ENCODE data around the gene CDH4.

Gene CDH4

DNA sequence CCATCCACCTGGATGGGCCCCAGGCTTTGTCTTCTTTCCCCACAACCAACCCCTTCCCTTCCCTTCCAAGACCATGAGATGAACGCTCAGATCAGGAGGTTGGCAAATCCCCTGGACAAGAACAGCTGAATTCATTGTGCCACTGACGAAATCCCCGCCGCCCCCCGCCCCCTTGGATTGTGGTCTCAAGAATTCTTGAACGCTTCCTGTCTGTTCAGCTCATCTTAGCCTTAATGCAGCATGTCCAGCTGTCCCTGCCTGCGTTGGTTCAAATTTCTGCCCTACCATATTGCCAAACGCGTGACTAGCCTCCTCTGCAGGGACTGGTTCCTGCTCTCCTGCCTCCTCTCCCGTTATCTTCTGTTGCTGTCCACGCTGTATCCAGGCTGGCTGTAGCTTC is 133.2 kb downstream of the CDH4 start:
- CTCF ChIA-PET: no interaction called here

DNA sequence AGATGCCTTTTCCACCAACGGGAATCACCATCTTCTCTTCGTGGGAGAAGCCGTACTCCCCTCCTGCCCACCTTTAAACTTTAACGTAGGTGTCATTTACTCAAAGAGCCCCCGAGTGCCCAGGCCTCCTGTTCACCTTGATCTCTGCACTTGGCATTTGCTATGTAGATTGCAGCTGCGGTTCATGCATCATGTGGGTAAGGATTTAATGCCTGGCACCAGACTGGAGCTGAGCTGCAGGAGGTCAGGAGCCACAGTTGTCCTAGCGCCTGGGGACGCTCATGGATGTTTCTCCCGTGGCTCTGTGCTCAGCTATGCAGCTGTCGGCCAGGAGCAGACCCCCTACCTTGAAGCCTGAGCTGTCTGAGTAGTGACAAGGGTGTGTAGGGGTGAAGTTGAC is 133.7 kb downstream of the CDH4 start:
- H3K4me3 ChIP-seq (ENCODE audit: low read depth, low read length): no peak overlapping the region
- no peak for DNase-seq (ENCODE audit: low read depth, low spot score)
- ChIA-PET POLR2A (no interaction called here), CTCF (no interaction called here)
- TF ChIP-seq CTCF (IDR thresholded peaks at IDR 0.05; ENCODE audit: insufficient read depth, low read length, missing control alignments): no peak

More for the DNA sequence above, 133.2 kb downstream of the CDH4 start:
- TF ChIP-seq CTCF (IDR thresholded peaks at IDR 0.05; ENCODE audit: insufficient read depth, low read length, missing control alignments): no peak
- POLR2A ChIA-PET: no interaction called here
- no peak for DNase-seq (ENCODE audit: low read depth, low spot score)
- no peak overlapping the region for H3K4me3 ChIP-seq (ENCODE audit: low read depth, low read length)

DNA sequence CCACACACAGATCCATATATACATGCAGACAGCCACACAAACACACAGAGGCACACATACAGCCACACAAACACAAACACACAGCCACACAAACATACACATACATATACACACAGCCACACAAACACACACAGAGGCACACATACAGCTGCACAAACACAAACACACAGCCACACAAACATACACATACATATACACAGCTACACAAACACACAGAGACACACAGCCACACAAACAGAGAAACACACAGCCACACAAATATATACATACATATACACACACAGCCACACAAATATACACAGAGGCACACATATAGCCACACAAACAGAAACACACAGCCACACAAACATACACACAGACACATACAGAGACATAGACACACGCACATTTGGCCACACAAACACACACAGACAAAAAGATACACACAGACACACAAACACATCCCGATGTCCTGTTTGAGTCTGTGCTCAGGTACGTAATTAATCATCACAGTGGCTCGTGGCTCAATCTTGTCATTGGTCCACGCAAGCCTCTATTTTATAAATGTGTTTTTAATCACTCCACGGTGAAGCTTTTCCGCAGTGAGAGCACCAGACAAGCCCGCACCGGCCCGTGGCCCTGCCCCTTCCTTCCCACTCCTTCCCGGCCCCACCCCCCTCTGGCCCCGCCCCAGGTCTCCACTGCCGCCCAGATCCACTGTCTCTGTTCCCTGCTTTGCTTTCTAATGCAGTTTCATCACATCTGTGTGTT is 135.3 kb downstream of the CDH4 start:
- peak overlapping the region; percentile 10; the same call in 1 of the 2 replicates for H3K4me3 ChIP-seq (ENCODE audit: low read depth, low read length)
- ChIA-PET CTCF (interaction anchor here (1.0 kb wide), 1 partner anchor 158 kb away, joined by 3 read pairs; no protein-coding TSS in a partner anchor), POLR2A (no interaction called here)
- no peak for TF ChIP-seq CTCF (IDR thresholded peaks at IDR 0.05; ENCODE audit: insufficient read depth, low read length, missing control alignments)
- DNase-seq (ENCODE audit: low read depth, low spot score): no peak

DNA sequence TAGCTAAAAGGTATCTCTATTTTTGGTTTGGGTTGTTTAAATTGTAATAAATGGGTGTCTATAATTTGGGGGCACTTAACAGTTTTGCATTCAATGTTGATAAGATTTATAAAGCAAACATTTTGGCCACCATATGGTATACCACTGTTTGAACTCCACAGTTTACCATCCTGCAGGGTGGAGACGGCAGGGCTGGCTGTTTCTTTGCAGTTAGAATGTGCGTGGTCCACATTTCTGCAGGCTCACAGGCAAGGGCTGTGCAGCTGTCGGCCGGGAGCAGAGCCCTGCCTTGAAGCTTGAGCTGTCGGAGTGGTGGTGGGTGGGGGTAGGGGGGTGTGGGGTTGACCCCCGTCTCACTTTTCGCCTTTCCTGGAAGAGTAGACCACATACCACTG is 135.9 kb downstream of the CDH4 start:
- no peak for TF ChIP-seq CTCF (IDR thresholded peaks at IDR 0.05; ENCODE audit: insufficient read depth, low read length, missing control alignments)
- no peak for DNase-seq (ENCODE audit: low read depth, low spot score)
- POLR2A ChIA-PET: no interaction called here
- CTCF ChIA-PET: no interaction called here
- H3K4me3 ChIP-seq (ENCODE audit: low read depth, low read length): no peak overlapping the region

DNA sequence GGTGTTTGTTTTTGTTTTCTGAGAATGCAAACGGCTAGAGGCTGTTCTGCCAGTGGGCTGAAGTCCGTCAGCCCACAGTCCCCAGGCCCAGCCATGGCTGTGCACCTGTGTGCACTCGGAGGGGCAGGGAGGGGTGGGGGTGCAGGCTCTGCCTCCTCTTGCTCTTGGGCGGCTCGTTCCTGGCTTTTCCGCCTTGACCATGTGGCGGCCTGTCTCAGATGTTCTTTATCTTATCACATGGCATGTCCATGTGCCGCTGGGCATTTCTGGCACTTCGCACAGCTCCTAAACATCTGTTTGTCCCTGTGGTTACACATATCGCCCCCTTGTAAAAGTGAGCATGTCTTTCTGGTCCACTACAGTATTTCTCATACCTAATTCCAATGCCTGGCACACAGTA is 137.0 kb downstream of the CDH4 start:
- CTCF ChIA-PET: no interaction called here
- no peak for DNase-seq (ENCODE audit: low read depth, low spot score)
- TF ChIP-seq CTCF (IDR thresholded peaks at IDR 0.05; ENCODE audit: insufficient read depth, low read length, missing control alignments): no peak
- H3K4me3 ChIP-seq (ENCODE audit: low read depth, low read length): no peak overlapping the region
- POLR2A ChIA-PET: no interaction called here

DNA sequence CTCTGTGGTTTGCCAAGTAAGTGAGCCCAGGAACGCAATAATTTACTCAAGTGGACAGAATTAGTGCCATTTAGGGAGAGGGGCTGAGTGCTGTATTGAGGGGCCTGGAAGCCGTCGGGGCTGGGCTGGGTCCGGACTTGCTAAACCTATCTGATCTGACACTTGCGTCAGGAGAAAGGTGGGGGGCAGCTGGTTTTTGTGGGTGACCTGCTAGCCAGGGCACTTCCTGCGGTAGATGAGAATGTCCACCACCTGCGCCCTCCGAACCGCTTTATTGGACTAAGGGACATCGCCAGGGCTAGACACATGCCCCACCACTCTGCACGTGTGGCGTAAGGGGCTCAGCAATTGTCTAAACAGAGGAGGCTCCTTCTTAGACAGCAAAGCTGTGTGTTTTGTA is 139.1 kb downstream of the CDH4 start:
- CTCF ChIA-PET: no interaction called here
- DNase-seq (ENCODE audit: low read depth, low spot score): no peak
- H3K4me3 ChIP-seq (ENCODE audit: low read depth, low read length): no peak overlapping the region
- TF ChIP-seq CTCF (IDR thresholded peaks at IDR 0.05; ENCODE audit: insufficient read depth, low read length, missing control alignments): no peak
- POLR2A ChIA-PET: no interaction called here

All from AG04449 (cell line).